ENCODE data around the gene MYO18B.
A peak's percentile ranks its signal among the peaks of the same experiment; 100 is the strongest.

MYO18B gene

GRCh38 chr22:25751174-25751581 lies 9.2 kb downstream of the MYO18B start:
- DNase-seq = no peak

DNA sequence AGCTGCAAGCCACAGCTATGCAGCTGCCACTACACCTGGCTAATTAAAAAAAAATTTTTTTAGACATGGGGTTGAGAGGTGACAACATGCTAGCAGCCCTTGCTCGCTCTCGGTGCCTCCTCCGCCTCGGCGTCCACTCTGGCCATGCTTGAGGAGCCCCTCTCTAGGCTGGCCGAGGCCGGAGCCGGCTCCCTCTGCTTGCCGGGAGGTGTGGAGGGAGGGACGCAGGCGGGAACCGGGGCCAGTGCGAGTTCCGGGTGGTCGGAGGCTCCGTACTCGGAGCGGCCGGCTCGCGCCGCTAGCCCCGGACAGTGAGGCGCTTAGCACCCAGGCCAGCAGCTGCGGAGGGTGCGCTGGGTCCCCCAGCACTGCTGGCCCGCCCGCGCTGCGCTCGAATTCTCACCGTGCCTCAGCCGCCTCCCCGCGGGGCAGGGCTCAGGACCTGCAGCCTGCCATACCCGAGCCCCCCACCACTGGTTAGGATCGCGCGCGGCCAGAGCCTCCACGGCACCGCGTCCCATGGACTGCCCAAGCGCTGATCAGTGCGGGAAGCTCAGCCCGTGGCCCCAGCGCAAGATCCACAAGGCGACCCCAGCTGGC lies 10.7 kb downstream of the MYO18B start:
- DNase-seq = no peak

- no peak for DNase-seq
These were observed 11.3 kb downstream of the MYO18B start for GRCh38 chr22:25753252-25753651.

- no peak for DNase-seq
These were observed 12.7 kb downstream of the MYO18B start for GRCh38 chr22:25754527-25755202.

DNA sequence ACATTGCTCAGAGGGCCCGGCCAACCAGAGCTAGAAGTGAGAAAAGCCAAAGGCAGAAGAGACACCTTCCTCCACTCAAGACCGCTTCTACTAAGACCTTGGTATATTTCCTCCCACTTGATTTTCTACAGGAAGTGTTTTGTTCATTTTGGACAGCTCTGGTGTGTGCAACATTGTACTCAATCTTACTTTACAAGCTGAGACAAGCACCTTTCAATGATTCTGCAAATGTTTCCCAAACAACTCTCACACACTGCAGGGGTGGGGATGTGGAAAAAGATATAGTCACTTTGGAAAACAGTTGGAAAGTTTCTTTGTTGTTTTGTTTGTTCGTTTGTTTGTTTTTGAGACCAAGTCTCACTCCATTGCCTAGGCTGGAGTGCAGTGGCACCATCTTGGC lies 15.7 kb downstream of the MYO18B start:
- no peak for DNase-seq

GRCh38 chr22:25758316-25758715 lies 16.3 kb downstream of the MYO18B start:
- DNase-seq = no peak

GRCh38 chr22:25759825-25760231 lies 17.8 kb downstream of the MYO18B start:
- no peak for DNase-seq

GRCh38 chr22:25760294-25760693 lies 18.3 kb downstream of the MYO18B start:
- no peak for DNase-seq

DNA sequence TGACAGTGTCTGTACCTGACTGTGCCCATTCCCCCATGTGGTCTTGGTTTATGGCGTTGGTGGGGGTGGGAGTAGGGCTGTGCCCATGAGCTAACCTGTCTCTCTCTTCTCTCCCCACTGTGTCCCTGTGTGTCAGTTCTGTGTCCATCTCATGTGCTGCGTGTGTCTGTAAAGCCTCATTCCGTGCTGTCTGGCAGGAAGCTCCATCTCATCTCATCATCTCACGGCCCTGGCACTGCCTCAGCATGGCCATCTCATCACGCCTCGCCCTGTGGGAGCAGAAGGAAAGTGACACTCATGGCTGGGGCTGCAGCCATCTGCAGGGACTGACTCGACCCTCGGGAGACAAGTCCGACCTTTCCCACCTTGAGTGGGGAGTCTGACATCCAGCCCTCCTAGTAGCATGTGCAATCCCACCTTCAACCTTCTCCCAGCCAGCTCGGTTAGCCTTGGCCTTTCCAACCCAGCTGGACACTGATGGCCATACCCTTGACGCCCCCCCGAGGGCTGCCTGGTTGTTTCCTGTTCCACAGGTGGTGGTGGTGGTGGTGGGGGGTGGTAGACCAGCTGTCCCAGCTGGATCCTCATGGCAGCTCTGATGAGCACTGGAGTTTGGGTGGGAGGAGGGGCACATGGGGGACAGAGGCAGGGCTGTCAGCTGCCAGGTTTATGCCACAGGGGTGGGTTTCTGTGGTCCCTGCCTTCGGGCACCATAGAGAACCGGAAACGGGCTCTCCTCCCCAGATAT lies 19.0 kb downstream of the MYO18B start:
- no peak for DNase-seq

DNA sequence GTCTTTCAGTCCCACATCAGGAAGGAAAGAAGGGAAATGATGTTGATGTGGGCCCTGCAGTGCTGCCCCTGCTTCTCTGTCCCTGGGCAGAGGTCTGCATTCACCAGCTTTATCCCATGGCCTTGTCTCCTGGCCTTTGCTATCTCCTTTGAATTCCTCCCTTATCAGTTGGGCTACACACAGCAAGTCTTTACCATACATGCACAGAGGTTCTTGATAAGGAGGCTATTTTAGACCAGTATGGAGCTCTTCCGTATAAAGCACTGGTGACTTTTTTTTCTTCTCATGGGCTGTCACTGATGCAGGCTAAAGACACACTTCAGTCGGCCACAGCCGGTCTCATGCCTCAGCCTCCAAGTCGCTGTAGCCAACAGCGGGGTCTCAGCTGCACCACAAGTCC lies 20.2 kb downstream of the MYO18B start:
- DNase-seq = no peak

- DNase-seq = no peak
These were observed 21.3 kb downstream of the MYO18B start for GRCh38 chr22:25763239-25763777.

- DNase-seq = peak in 1 of 2 experiments; percentile 20
These were observed 22.5 kb downstream of the MYO18B start for GRCh38 chr22:25764270-25765015.

- DNase-seq = no peak
These were observed 23.0 kb downstream of the MYO18B start for GRCh38 chr22:25765016-25765367.

DNA sequence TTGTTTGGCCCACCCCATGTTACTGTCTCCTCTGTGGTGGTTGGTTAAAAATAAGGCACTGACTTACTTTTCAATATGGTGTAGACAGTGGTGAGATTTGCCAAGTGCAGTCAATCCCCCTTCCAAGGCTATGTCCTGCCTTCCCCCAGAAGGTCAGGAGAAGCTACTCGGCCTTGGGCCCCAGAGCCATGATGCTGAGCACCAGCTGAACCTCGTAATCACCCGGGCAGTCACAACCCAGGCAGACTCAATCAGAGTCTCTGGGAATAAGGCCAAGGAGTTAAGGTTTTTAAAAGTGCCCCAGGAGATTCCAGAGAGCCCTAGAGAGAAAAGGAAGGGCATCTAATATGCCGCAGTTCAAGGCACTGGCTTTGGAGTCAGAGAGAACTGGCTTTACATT lies 23.8 kb downstream of the MYO18B start:
- no peak for DNase-seq

- DNase-seq = no peak
These were observed 24.4 kb downstream of the MYO18B start for GRCh38 chr22:25766418-25766817.

GRCh38 chr22:25770333-25770732 lies 28.3 kb downstream of the MYO18B start:
- DNase-seq = no peak

GRCh38 chr22:25772288-25772687 lies 30.3 kb downstream of the MYO18B start:
- DNase-seq = no peak

GRCh38 chr22:25774575-25775026 lies 32.6 kb downstream of the MYO18B start:
- peak in 1 of 2 experiments; percentile 27 for DNase-seq

DNA sequence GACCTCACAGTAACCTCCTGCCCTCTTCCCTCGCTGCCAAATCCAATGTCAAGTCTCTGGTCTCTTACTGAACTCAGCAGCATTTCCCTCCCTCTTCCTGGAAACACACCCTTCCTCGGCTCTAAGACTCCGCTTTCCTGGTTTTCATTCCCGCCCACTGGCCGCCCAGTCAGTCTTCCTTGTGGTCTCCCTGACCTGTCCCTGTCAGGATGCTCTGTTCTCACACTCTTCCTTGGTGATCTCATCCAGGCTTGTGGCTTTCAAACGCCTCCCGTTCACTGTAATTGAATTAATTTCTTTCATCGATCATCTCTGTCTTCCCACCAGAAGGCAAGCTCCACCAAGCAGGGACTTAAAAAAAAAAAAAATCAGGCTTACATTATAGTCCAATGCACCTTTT lies 33.5 kb downstream of the MYO18B start:
- DNase-seq = peak in 1 of 2 experiments; percentile 20

GRCh38 chr22:25777411-25777810 lies 35.4 kb downstream of the MYO18B start:
- no peak for DNase-seq

- DNase-seq = peak; percentile 24 to 49
These were observed 35.9 kb downstream of the MYO18B start for GRCh38 chr22:25777870-25778269.

GRCh38 chr22:25779426-25779825 lies 37.4 kb downstream of the MYO18B start:
- DNase-seq = no peak

DNA sequence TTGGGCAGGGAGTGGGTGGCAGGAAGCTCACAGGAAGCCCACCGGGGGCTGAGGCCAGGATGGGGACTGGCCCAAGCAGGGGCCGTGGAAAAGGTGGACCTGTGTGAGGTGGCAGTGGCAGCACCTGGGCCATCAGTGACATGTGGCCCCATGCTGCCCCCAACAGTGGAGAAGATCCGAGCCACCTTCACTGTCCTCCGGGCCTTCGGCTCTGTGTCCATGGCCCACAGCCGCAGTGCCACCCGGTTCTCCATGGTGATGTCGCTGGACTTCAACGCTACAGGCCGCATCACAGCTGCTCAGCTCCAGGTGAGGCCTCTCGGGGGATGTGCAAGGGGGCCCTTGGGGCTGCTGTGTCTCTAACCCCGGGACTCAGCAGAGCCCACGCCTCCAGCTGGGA lies 37.9 kb downstream of the MYO18B start:
- no peak for DNase-seq
